Fibroblast of skin of scalp (primary cell): ENCODE data around the gene CD40LG.
A peak's percentile ranks its signal among the peaks of the same experiment; 100 is the strongest.

Source experiments
- DNase-seq: peaks from one replicate; pipeline ENCODE4 v3.0.0-alpha.2; 2013

The CD40LG gene

GRCh38 chrX:136652822-136653723, 5.1 kb downstream of the CD40LG start:
- no peak for DNase-seq

DNA sequence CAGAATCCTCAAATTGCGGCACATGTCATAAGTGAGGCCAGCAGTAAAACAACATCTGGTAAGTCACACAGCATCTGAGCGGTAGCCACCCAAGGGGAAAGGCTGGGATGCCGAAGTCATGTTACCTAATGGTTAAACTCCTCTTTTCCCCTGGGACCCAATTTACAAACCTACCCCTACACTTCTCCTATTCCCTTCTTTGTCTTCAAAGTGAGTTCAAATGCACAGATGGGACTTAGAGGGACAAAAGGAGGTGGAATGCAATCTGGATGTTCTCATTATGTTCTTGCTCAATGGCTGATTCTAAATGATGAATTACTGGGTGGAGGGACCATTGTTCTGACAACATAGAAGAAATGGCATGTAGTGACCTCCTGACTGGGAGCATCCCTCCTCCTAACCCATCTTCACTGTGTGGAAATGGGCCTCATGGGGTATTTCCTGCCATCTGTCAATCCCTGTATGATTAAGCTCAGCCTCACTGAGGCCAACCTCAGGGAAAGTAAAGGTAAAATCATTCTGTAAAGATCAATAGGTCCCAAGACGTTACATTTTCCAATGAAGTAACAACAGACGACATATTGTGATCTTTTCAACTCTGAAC, 8.5 kb downstream of the CD40LG start:
- DNase-seq = no peak

DNA sequence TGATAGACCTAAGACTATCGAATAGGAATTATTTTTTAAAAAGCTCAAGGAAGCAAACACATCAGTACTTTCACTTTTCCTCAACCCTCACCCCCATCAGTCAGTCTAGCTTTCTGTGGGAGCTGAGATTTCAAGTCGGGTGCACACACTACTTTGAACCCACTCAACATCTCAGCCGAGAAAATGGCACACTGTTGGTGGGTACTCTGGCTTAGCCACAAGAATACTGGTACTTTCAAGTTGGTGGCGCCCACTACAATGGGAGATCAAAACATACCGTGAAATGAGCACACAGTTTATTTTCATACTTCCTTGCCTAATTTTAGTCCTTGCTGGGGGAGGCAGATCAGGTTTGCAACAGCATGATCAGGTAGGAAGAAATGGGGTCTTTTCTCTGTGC, 10.2 kb downstream of the CD40LG start:
- no peak for DNase-seq

DNA sequence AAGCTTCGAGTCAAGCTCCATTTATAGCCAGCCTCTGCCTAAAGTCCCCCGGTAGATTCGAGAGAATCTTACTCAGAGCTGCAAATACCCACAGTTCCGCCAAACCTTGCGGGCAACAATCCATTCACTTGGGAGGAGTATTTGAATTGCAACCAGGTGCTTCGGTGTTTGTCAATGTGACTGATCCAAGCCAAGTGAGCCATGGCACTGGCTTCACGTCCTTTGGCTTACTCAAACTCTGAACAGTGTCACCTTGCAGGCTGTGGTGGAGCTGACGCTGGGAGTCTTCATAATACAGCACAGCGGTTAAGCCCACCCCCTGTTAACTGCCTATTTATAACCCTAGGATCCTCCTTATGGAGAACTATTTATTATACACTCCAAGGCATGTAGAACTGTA, 11.2 kb downstream of the CD40LG start:
- DNase-seq = no peak

GRCh38 chrX:136660896-136661295, 12.9 kb downstream of the CD40LG start:
- DNase-seq = no peak

DNA sequence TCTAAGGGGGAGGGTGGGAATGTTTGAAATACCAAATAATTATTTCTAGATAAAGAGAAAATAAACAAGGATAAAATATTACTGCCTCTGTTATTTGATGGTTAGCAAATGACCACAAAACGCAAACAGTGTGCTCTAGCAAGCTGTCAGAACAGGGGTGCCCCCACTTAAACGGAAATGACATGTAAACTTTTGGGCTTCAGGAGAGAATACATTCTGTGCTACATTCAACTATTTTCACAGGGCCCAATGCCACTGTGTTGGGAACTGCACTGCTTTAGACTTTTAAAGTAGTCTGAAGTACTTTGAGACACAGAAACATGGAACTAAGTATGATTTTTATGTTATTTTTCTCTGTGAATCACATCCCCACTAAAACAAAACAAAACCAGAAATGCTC, 14.1 kb downstream of the CD40LG start:
- no peak for DNase-seq

DNA sequence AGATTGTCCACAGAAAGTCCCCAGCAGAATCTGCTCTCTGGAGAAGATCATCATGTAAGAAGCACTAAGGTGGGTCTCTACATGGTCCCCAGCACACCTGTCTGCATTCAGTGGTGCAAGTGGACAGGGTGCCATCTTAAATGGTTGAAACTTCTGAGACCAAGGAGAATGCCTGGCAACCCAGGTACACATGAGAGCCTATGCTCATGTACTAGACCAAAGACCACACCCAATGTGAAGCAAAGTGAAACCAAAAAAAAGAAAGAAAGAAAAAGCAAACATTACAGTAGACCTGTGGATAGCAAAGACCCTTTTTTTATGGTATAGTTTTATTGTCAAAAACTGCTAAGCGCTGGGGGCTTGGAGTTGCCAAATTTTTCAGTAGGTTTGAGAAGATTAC, 15.0 kb downstream of the CD40LG start:
- no peak for DNase-seq

GRCh38 chrX:136665258-136665900, 17.4 kb downstream of the CD40LG start:
- no peak for DNase-seq

- no peak for DNase-seq
Measured at GRCh38 chrX:136666088-136666487, 18.1 kb downstream of the CD40LG start.

DNA sequence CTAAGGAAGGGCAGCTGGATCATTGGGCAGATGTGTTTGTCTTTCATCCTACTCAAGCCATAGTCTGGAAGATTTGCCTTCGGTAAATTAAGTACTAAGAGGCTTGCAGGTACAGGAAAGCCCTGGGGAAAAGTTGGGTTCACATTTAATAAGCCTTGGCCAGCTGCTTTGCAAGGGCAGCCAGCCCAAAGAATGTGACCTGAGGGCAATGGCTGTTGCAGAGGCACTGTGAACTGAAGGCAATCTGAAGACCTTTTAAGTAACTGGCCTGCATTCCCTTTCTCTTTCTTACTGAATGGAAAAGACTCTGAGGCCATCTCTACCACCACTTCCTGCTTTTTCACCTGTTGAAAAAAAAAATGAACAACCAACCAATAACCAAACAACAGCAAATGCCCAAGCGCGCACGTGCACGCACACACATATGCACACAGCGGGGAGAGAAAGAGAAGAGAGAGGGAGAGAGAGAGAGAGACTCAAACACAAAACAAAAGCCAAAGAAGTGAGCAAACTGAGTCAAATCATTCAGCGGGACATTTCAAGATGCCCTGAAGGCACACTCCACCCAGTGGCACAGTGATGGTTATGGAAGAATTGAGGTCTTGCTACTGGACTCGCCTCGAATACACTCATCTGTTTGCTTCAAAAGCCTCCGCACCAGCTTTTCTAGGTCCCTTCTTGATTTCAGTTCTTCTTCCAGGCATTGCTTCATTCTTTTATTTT, 19.6 kb downstream of the CD40LG start:
- DNase-seq = no peak

DNA sequence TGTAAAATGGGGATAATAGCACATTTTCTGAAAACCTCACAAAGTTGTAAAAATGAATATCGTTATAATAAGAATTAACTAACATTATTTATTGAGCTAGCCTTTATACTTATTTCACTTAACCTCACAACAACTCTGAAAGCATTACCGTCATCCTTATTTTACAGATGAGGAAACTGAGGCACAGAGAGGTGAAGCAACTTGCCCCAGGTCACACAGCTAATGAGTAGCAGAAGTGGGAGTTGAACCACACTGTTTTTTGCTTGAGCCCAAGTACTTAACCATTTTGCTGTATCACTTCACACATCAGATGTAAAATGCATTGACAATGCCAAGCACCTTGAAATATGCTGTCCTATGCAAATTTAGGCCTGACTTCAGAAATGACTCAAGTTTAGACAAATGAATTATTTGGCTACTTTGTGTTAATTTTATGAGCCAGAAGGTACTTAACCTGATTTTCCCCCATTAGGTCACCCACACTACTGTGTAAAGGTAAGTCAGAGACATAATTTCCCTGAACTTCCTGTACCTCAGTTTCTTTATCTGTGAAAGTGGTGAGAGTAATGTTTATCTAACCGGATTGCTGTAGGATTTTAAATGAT, 23.1 kb downstream of the CD40LG start:
- no peak for DNase-seq

DNA sequence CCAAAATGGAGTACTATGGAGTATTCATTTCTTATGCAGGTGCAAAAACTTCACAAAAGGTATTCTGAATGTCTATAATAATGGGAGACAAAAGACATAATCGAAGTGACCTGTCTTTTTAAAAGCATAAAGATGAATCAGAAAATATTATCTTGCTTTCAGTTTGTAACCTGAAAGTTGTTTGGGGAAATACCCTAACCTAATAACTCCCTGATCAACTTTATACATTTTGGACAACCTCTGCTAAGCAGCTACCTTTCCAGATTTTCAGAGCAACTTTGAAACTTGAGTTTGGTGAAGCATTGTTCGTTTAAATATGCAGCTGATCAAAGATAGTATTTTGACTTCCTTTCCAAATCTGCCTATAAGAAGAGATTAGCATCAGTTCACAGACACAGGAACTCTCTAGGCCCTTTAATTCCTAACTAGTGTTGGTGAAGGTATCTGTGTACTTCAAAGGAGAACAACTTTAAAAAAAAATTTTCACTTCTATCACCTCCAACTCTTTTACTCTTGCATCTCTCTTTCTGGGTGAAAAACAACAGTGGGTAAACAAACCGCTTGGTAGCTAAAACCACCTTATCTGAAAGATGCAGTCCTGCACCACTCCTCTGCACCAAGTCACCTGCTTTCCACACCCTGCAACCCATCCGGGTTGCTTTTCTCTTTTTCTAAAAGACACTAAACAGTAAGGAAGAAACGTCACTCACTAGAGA, 26.5 kb downstream of the CD40LG start:
- no peak for DNase-seq

GRCh38 chrX:136679531-136679930, 31.6 kb downstream of the CD40LG start:
- no peak for DNase-seq

DNA sequence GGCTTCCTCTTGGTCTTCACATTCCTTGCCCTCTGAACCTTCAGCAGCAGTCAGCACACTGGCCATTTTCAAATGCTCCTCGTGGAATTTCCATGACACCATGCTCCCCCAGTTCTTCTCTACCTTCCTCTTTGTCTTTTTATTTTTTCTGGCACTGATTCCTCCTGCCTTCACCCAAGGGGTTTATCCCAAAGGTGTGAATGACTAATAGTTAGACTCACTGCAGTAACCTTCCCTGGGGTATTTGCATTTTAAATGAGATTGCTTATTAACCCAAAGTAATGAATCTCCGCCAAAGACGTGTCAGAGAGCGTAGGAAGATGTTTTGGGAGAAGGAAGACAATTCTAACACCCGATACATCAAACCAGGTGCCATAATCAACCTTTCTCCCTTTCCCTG, 36.2 kb downstream of the CD40LG start:
- DNase-seq = no peak

GRCh38 chrX:136687457-136687856, 39.5 kb downstream of the CD40LG start:
- no peak for DNase-seq

DNA sequence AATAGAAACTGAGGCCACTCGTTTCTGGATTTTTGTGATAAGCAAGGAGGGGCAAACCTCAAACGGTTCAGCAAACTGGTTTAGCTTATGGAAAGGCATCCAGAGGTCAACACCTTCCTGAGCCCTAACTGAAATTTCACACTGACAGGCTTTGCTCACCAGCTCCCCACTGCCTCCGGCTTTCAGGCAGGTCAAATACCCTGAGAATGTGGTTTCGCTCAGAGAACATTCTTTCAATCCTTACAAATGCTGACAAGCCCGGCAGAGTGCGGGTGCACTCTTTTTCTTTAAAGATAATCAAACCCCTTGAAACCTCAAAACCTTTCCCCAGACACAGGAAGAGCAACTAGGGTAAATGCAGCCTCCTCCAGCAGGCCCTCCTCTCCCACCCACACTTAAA, 41.5 kb downstream of the CD40LG start:
- no peak for DNase-seq

DNA sequence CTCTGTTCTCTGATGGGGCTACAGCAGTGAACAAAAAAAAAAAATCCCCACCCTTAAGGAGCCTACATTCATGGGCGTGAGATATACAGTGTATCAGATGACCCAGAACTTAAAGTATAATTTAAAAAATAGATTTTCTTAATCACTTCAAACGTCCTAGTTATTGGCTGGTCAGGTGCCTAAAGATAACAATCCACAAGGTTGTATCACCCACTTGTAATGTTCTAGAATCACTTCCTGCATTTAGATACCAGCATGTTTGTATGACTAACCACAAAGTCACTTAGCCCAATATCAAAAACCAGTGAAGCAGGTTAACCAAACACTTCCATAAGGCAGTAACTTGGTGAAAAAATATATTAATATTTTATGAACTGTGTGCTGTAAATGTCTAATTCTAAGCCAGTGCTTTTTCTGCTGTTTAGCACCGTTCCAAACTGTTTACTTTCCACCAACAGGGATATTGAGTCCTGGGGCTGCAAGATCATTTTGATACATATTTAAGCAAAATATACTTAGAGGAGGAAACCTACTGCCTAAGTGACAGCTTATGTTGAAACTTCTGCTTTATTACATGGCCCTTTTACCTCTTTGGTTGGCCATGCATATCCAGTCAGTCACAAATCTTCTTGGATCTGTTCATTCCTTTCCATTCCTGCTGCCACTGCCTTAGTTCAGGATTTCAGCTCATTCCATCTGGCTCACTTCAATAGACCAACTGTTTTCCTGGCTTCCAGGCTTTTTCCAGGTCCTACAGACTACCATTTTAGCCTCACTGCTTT, 43.3 kb downstream of the CD40LG start:
- DNase-seq = no peak

DNA sequence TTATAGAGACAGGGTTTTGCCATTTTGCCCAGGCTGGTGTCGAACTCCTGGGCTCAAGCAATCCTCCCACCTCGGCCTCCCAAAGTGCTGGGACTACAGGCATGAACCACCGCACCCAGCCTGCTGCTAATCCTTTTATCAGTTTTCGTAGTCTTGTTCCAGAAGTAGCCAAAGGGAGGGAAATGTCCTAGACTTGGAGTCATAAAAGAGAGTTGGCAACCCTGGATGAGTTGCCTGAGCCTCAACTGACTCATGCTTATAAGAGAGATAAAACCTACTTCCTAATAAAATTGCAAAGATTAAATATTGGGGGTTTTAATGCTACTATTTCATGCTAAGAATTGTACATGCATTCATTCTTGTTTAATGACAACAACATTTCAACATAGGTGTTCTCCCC, 44.3 kb downstream of the CD40LG start:
- no peak for DNase-seq

DNA sequence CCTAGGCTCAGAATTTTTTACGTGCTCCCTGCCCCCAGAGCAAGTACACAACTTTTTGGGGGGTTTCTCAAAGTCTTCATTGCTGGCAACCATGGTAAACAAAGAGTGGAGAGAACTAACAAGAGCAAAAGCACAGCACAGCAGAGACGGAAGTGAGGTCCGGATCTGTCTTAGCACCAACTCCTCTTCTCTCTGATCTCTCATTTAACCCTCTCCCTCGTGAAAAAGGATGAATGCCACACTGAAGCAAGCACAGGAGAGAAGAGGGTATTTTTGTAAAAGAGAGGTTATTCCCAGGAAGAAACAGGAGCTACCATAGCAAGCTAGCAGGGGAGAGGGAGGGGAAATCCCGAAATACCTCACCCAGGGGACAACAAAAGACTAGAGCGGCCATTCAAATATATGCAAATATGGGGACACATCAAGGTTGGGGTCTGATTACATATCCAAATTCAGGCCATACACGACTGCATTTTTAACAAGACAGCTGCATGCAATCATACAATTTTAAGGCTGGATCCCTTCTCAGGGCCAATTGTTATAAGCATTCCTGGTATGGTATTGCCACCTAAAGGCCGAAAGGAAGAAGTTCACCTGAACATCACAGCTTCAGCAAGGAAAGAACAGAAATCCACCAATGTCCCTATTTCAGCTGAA, 46.6 kb downstream of the CD40LG start:
- DNase-seq = peak; percentile 52

- no peak for DNase-seq
Measured at GRCh38 chrX:136697156-136697555, 49.2 kb downstream of the CD40LG start.

DNA sequence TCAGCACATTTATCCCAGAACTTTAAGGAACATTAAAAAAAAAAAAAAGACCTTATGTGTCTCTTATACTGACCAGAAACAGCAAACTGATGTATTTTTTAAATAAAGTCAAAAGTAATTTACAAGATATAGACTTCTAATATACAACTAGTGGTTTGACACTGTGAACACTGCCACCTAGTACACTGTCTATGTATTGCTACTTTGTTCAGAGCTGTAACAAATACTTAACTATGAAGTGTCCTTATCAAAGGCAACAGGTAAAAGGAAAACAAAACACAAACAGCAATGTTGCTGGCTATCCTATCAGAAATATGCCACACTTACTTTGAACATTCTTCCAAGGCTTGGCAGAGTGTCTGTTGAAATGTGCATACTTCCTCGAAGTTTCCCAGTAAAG, 60.4 kb downstream of the CD40LG start:
- DNase-seq = no peak
